OCI-LY3 (cell line): ENCODE results near the gene FAM184A.

Source experiments
- EZH2phosphoT487 ChIP-seq: fragments of 200-600 bp; shearing (Covaris generic); IDR thresholded peaks from 2 replicates; pipeline ENCODE4 v1.6.1; 2018; ENCODE audit warnings: antibody characterized with exemption, mixed run types, low read depth
- TF ChIP-seq, protein P1 (sequence below): fragments of 200-600, 300-600 bp; sonication (generic); IDR thresholded peaks from 2 replicates; pipeline ENCODE4 v1.5.1; 2014; ENCODE audit warnings: antibody characterized with exemption, low read length, low read depth

GRCh38 chr6:119102901-119103300 lies 24.4 kb upstream of the FAM184A start:
- TF ChIP-seq, protein P1, sequence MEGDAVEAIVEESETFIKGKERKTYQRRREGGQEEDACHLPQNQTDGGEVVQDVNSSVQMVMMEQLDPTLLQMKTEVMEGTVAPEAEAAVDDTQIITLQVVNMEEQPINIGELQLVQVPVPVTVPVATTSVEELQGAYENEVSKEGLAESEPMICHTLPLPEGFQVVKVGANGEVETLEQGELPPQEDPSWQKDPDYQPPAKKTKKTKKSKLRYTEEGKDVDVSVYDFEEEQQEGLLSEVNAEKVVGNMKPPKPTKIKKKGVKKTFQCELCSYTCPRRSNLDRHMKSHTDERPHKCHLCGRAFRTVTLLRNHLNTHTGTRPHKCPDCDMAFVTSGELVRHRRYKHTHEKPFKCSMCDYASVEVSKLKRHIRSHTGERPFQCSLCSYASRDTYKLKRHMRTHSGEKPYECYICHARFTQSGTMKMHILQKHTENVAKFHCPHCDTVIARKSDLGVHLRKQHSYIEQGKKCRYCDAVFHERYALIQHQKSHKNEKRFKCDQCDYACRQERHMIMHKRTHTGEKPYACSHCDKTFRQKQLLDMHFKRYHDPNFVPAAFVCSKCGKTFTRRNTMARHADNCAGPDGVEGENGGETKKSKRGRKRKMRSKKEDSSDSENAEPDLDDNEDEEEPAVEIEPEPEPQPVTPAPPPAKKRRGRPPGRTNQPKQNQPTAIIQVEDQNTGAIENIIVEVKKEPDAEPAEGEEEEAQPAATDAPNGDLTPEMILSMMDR: no peak
- TF ChIP-seq EZH2phosphoT487: no peak
